Karpas-422 (cell line): Measurements from ENCODE around the gene DPH2. TPM values are rescaled to one million over a fixed set of nuclear protein-coding genes. Genes with fewer than 3 reads are reported as not detected.
A peak's percentile ranks its signal among the peaks of the same experiment; 100 is the strongest.

ENCODE experiments used
- DNase-seq: peaks from one replicate; pipeline ENCODE4 v3.0.0-alpha.2; 2015
- H2AFZ ChIP-seq: fragments of 200-600 bp; sonication (generic); 2 replicates; pipeline ENCODE4 v1.6.1; 2014; ENCODE audit warnings: antibody characterized with exemption, low read length, mixed read lengths
- H3K27ac ChIP-seq: fragments of 200-600 bp; sonication (generic); 2 replicates; pipeline ENCODE4 v1.5.1; 2014; ENCODE audit warnings: mild to moderate bottlenecking, low read length, moderate library complexity
- H3K27me3 ChIP-seq: fragments of 200-600 bp; sonication (generic); 2 replicates; pipeline ENCODE4 v1.6.1; 2014; ENCODE audit warnings: low read length, mixed read lengths
- H3K36me3 ChIP-seq: fragments of 200-600 bp; sonication (generic); 2 replicates; pipeline ENCODE4 v1.6.1; 2014; ENCODE audit warnings: low read length, mixed read lengths; ENCODE audit not compliant: insufficient read depth
- H3K4me1 ChIP-seq: fragments of 200-600 bp; sonication (generic); 2 replicates; pipeline ENCODE4 v1.6.1; 2014; ENCODE audit warnings: mild to moderate bottlenecking, low read length, mixed read lengths
- H3K4me2 ChIP-seq: fragments of 200-600 bp; sonication (generic); 2 replicates; pipeline ENCODE4 v1.6.1; 2014; ENCODE audit warnings: low read length, low read depth, mild to moderate bottlenecking; ENCODE audit not compliant: poor library complexity, severe bottlenecking
- H3K4me3 ChIP-seq: fragments of 200-600 bp; sonication (generic); 2 replicates; pipeline ENCODE4 v1.5.1; 2014; ENCODE audit warnings: mild to moderate bottlenecking, antibody characterized with exemption, low read length, mixed read lengths
- H3K79me2 ChIP-seq: fragments of 200-600 bp; sonication (generic); 2 replicates; pipeline ENCODE4 v1.6.1; 2014; ENCODE audit warnings: mild to moderate bottlenecking, low read length, mixed read lengths
- H3K9ac ChIP-seq: fragments of 200-600 bp; sonication (generic); 2 replicates; pipeline ENCODE4 v1.6.0; 2014; ENCODE audit warnings: low read length
- H3K9me2 ChIP-seq: fragments of 200-600 bp; sonication (generic), shearing (Covaris generic); replicated peaks from 2 replicates; pipeline ENCODE4 v1.6.0; 2014; ENCODE audit warnings: mild to moderate bottlenecking, low read length, moderate library complexity; ENCODE audit not compliant: insufficient read depth
- H3K9me3 ChIP-seq: fragments of 300-700, 200-600 bp; sonication (generic); 2 replicates; pipeline ENCODE4 v1.6.1; 2014; ENCODE audit warnings: low read length, mixed read lengths
- H4K20me1 ChIP-seq: fragments of 200-600 bp; sonication (generic); 2 replicates; pipeline ENCODE4 v1.6.1; 2014; ENCODE audit warnings: mild to moderate bottlenecking, antibody characterized with exemption, low read length, low read depth; ENCODE audit not compliant: insufficient read depth
- total RNA-seq: library from RNA; depleted of rRNA; stranded (reverse); fragments of >200 nt; shearing (Covaris generic); gene quantifications from 2 replicates; pipeline ENCODE4 v1.2.3, GENCODE V29; 2014; ENCODE audit warnings: low replicate concordance

DPH2 gene
- total RNA-seq, 1 experiment from 2014 or later = 42.2 TPM

DNA sequence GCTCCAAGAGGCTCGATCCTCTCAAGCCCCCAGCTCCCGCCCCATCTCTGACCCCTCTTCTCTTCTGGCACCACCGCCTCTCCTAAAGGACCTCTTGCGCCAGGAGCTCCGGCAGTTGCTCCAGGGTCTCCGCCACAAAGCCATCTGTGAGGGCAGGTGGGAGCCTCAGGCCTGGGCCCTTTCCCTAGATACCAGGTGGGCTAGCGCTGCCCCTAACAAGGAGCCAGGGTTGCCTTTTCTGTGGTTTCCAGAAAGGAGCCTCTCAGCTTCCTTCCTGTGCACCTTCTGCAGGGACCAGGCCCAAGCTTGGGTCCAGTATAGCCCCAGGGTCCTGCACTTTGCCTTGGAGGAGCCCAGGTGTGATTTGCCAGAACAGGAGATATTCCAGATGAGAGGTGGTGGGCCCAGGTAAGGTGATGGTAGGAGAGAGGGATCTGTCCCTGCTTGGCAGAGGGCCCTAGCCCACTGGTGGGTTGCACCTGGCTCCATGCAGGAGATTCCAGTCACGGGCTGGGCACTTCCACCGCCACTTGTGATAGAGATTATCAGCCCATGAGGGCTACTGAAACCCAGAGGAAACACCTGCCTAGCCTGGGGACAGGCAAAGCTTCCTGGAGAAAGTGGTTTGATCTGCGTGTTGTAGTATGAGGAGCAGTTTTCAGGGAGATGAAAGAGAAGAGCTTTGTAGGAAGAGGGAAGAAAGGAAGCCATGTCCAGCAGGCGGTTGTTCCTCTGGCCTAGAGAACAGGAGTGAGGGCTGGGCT, 22.6 kb downstream of the DPH2 start:
- peaks cover 3% of the 10 kb centered on the region; the same call in 1 of the 2 replicates for H3K79me2 ChIP-seq
- H4K20me1 ChIP-seq = no peaks in the 10 kb centered on the region
- H3K4me2 ChIP-seq = peak overlapping the region; percentile 83
- no peaks in the 10 kb centered on the region for H3K9me3 ChIP-seq
- peaks cover 48% of the 10 kb centered on the region for H3K4me1 ChIP-seq
- H3K9me2 ChIP-seq = no peaks in the 10 kb centered on the region
- peak overlapping the region; percentile 81 for H3K27ac ChIP-seq
- DNase-seq = no peak
- no peaks in the 10 kb centered on the region for H3K36me3 ChIP-seq
- no peaks in the 10 kb centered on the region for H3K27me3 ChIP-seq
- H3K4me3 ChIP-seq = peak overlapping the region; percentile 85
- peak overlapping the region; percentile 79 for H3K9ac ChIP-seq
- no peak overlapping the region for H2AFZ ChIP-seq

DNA sequence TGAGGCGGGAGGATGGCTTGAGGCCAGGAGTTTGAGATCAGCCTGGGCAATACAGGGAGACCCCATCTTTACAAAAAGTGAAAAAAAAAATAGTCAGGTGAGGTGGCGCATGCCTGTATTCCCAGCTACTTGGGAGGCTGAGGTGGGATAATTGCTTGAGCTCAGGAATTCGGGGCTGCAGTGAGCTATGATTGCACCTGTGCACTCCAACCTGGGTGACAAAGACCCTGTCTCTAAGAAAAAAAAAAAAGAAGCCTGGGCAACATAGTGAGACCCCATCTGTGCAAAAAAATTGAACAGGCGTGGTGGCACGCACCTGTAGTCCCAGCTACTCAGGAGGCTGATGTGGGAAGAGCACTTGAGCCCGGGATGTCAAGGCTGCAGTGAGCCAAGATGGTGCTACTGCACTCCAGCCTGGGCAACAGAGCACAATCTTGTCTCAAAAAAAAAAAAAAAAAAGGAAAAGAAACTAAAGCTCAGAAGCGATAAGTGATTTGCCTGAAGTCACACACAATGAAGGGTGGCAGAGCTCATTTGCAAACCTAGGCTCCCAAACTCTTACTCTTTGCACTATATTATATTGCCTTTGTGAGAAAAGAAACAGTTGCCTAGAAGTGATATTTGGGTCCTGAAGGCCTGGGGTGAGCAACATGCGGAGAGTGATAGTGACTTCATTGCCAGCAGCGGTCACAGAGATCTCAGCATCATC, 23.6 kb downstream of the DPH2 start:
- peaks cover 48% of the 10 kb centered on the region for H3K4me1 ChIP-seq
- peak overlapping the region; percentile 83 for H3K4me2 ChIP-seq
- H3K4me3 ChIP-seq = peak overlapping the region; percentile 23; the same call in 1 of the 2 replicates

DNA sequence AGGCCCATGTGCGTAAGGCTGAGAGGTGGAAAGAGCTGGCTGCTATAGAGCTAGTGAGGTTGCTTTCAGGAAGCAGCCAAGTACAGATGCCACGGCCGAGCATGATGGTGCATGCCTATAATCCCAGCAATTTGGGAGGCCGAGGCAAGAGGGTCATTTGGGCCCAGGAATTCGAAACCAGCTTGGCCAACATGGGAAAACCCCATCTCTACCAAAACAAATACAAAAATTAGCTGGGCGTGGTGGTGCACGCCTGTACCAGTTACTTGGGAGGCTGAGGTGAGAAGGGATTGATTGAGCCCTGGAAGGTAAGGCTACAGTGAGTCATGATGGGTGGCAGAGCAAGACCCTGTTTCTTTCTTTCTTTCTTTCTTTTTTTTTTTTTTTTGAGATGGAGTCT, 24.3 kb downstream of the DPH2 start:
- no peaks in the 10 kb centered on the region for H4K20me1 ChIP-seq
- H3K36me3 ChIP-seq = no peaks in the 10 kb centered on the region
- peak overlapping the region; percentile 83 for H3K4me2 ChIP-seq
- peak overlapping the region; percentile 81 for H3K27ac ChIP-seq
- DNase-seq = no peak
- peaks cover 3% of the 10 kb centered on the region; the same call in 1 of the 2 replicates for H3K79me2 ChIP-seq
- no peaks in the 10 kb centered on the region for H3K9me3 ChIP-seq
- no peak overlapping the region for H2AFZ ChIP-seq
- H3K9me2 ChIP-seq = no peaks in the 10 kb centered on the region
- H3K9ac ChIP-seq = peak overlapping the region; percentile 37; the same call in 1 of the 2 replicates
- peaks cover 48% of the 10 kb centered on the region for H3K4me1 ChIP-seq
- peak overlapping the region; percentile 23; the same call in 1 of the 2 replicates for H3K4me3 ChIP-seq
- no peaks in the 10 kb centered on the region for H3K27me3 ChIP-seq

More for the DNA sequence above, 23.6 kb downstream of the DPH2 start:
- Histone ChIP-seq H3K9me3 (no peaks in the 10 kb centered on the region), H4K20me1 (no peaks in the 10 kb centered on the region), H3K27ac (peak overlapping the region; percentile 81), H3K9me2 (no peaks in the 10 kb centered on the region), H3K79me2 (peaks cover 3% of the 10 kb centered on the region; the same call in 1 of the 2 replicates), H3K27me3 (no peaks in the 10 kb centered on the region), H2AFZ (no peak overlapping the region), H3K36me3 (no peaks in the 10 kb centered on the region), H3K9ac (peak overlapping the region; percentile 37; the same call in 1 of the 2 replicates)
- peak; percentile 74 for DNase-seq

DNA sequence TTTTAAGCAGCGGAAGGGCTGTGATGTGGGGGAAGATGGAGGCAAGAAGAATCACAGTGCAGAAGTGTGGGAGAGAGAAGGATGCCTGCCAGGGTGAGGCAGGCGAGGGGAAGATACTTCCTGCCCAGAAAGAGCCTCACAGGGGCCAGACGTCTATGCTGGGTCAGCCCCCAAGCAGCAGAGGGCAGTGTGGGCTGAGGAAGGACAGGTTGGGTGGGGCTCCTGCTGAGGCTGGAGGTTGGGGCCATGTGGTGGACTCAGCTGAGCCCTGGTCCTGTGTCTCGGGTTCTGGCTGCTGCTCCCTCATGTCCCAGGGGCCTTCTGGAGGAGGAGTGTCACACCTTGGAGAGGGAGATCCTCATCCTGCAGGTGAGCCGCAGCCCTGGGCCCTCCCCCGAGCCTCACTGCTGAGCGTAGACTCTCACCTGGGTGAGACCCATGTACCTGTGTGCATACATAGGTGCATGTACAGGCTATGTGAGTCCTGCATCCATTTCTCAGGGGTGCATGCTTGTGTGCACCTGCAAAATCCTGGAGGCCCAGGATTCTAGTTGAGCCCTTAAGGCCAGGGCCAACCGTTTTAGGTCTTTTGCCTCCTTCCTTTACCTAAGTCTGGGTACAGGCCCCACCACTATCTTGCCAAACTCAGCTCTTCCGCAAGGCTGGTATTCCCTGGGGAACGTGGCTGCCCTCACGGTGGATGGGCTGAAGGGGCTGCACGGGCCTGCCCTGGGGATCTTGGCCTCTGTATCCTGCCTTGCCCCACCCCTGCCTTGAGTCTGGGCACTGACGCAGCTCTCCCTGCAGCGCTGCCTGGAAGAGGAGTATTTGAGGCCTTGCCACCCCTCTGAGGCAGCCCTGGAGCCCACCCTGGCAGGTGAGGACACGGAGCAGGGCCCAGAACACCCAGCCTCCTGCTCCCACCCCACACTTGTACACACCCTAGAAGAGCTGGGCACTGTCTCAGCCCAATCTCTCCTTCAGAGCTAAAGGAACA, 25.3 kb downstream of the DPH2 start:
- Histone ChIP-seq H3K9me2 (no peaks in the 10 kb centered on the region), H4K20me1 (no peaks in the 10 kb centered on the region), H3K27me3 (no peaks in the 10 kb centered on the region), H3K36me3 (no peaks in the 10 kb centered on the region), H3K9ac (peak overlapping the region; percentile 42), H3K9me3 (no peaks in the 10 kb centered on the region), H3K4me3 (peak overlapping the region; percentile 23; the same call in 1 of the 2 replicates), H3K27ac (0 out of 2 replicates have a peak overlapping the region, but pooled peaks have one; percentile 35), H2AFZ (no peak overlapping the region), H3K4me1 (peaks cover 48% of the 10 kb centered on the region), H3K79me2 (peaks cover 3% of the 10 kb centered on the region; the same call in 1 of the 2 replicates), H3K4me2 (peak overlapping the region; percentile 48)
- DNase-seq = peak; percentile 87

DNA sequence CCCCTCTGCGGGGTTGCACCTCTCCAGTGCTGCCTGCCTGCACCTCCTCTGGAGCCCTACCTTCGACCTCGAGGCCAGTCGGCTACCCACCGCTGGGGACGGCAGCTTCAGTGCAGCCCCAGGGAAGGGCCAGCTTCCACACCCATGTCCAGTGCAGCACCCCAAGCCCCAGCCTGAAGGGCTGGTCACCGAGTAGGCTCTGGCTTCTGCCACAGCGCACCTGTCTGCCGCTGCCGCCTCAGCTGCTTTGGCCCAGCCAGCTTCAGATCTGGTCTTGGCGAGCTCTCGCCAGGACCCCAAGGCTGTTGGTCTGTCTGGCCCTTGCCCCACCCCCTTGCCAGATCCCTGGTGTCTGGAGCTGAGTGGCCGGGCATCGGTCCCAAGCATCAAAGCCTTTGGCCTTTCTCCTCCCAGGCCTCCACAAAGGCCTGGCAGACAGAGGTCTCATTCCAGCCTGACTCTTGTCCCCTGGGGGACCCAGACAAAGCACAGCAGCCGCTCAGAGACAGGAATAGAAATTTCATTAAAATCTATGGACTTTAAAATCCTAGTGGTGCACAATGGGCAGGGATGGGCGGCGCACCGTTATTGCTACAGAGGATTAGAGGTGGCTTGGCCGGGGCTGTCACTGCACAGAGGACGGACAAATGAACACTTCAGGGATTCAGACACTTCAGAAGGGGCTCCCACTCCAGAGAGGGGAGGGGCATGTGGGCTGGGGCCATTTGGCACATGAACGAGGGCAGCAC, 26.3 kb downstream of the DPH2 start:
- H3K36me3 ChIP-seq = no peaks in the 10 kb centered on the region

DNA sequence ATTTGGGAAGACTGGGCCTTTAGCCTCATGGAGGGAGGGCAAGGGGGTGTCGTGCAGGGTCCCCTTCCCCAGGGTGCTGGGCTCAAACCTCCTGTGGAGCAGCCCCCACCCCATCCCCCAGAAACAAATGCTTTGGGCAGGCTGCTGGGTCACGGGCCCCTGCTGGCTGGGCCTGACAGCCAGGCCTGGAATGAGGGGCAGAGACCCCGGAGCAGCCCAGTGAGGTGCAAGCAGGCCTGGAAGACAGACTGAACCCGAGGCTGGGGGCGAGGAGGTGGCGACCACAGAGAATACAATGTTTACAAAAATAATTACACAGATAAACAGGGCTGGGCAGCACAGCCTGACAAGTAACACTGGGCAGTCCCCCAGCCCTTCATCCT, 26.9 kb downstream of the DPH2 start:
- DNase-seq = no peak
- Histone ChIP-seq H3K4me1 (peaks cover 36% of the 10 kb centered on the region), H2AFZ (no peak overlapping the region), H3K9me2 (no peaks in the 10 kb centered on the region), H3K9ac (no peak overlapping the region), H3K9me3 (no peaks in the 10 kb centered on the region), H3K27me3 (no peaks in the 10 kb centered on the region), H3K79me2 (peaks cover 3% of the 10 kb centered on the region; the same call in 1 of the 2 replicates), H3K4me3 (no peak overlapping the region), H3K36me3 (no peaks in the 10 kb centered on the region), H4K20me1 (no peaks in the 10 kb centered on the region), H3K27ac (no peak overlapping the region), H3K4me2 (no peak overlapping the region)

More for the DNA sequence above, 26.3 kb downstream of the DPH2 start:
- H3K27me3 ChIP-seq = no peaks in the 10 kb centered on the region
- no peak for DNase-seq
- H3K4me1 ChIP-seq = peaks cover 39% of the 10 kb centered on the region
- H4K20me1 ChIP-seq = no peaks in the 10 kb centered on the region
- no peak overlapping the region for H2AFZ ChIP-seq
- no peaks in the 10 kb centered on the region for H3K9me2 ChIP-seq
- no peak overlapping the region for H3K27ac ChIP-seq
- no peak overlapping the region for H3K4me3 ChIP-seq
- no peaks in the 10 kb centered on the region for H3K9me3 ChIP-seq
- H3K4me2 ChIP-seq = no peak overlapping the region
- H3K79me2 ChIP-seq = peaks cover 3% of the 10 kb centered on the region; the same call in 1 of the 2 replicates
- no peak overlapping the region for H3K9ac ChIP-seq

DNA sequence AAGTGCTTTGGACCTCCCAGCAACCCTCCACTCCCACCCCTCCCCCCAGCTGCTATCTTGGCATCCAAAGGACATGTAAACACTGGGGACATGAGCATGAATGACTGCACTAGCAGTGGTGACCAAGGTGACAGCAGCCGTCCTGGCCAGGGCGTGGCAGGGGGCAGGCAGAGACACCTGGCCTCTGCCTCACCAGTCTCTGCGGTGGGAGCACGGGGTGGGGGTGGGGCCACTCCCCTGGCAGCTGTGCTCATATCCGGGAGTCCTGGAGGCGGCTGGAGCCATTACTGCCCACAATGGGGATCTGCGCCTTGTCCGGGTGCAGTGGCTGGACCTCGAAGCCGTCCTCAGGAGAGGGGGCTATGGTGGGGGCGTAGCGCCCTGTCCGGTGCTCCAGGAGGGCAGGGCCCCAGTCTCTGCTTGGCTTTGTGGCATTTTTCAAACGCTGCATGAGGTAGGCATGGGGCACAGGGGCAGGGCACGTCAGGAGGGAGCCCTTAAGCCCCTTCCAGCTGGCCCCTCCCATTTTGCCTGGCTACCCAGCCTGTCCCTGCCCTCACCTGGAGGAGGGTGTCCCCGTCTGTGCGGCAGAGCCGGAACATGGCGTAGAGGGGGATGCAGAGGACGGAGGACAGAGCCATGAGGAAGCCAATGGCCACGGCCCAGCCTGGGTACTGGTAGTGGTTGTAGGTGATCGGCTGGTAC, 27.6 kb downstream of the DPH2 start:
- no peaks in the 10 kb centered on the region for H3K36me3 ChIP-seq
- no peaks in the 10 kb centered on the region for H4K20me1 ChIP-seq
- no peaks in the 10 kb centered on the region for H3K79me2 ChIP-seq
- H3K9me3 ChIP-seq = no peaks in the 10 kb centered on the region
- H3K4me2 ChIP-seq = no peak overlapping the region
- H3K9ac ChIP-seq = no peak overlapping the region
- H2AFZ ChIP-seq = no peak overlapping the region
- H3K4me1 ChIP-seq = peaks cover 31% of the 10 kb centered on the region
- no peaks in the 10 kb centered on the region for H3K9me2 ChIP-seq
- H3K4me3 ChIP-seq = no peak overlapping the region
- H3K27me3 ChIP-seq = no peaks in the 10 kb centered on the region
- no peak overlapping the region for H3K27ac ChIP-seq
- no peak for DNase-seq
